GM12878 (cell line): ENCODE data around the gene CLECL1. TPM values are rescaled to one million over a fixed set of nuclear protein-coding genes. Genes with fewer than 3 reads are reported as not detected.

Experiments
- ATF7 ChIP-seq: fragments of 450-650 bp; IDR thresholded peaks from 2 replicates; pipeline ENCODE4 v1.6.1; 2016; ENCODE audit warnings: low read depth, mild to moderate bottlenecking
- CBFB ChIP-seq: IDR thresholded peaks from 2 replicates; pipeline ENCODE4 v1.6.1; 2016; ENCODE audit warnings: antibody characterized with exemption, low read depth
- CBX3 ChIP-seq: fragments of 200-600 bp; sonication (generic); IDR thresholded peaks from 2 replicates; pipeline ENCODE4 v1.6.1; 2016; ENCODE audit warnings: low read depth, borderline replicate concordance
- CHD4 ChIP-seq: fragments of 200-600 bp; sonication (generic); IDR thresholded peaks from 2 replicates; pipeline ENCODE4 v1.6.1; 2016; ENCODE audit warnings: mild to moderate bottlenecking
- DPF2 ChIP-seq: fragments of 450-650 bp; IDR thresholded peaks from 2 replicates; pipeline ENCODE4 v1.6.1; 2017; ENCODE audit warnings: mild to moderate bottlenecking
- ESRRA ChIP-seq: IDR thresholded peaks from 2 replicates; pipeline ENCODE4 v1.6.1; 2012; ENCODE audit warnings: mild to moderate bottlenecking, low read length, improper control_type of control experiment
- IRF5 ChIP-seq: fragments of 450-650 bp; IDR thresholded peaks from 2 replicates; pipeline ENCODE4 v1.6.1; 2017; ENCODE audit warnings: borderline replicate concordance
- MYC ChIP-seq: IDR thresholded peaks from 2 replicates; pipeline ENCODE4 v1.6.1; 2011; ENCODE audit warnings: mild to moderate bottlenecking, low read length, moderate library complexity, inconsistent platforms; ENCODE audit not compliant: insufficient read depth, insufficient replicate concordance, insufficient read length, severe bottlenecking
- NRF1 ChIP-seq: conservative IDR thresholded peaks from 2 replicates; pipeline ENCODE4 v1.6.1; 2011; ENCODE audit warnings: mild to moderate bottlenecking, low read depth, low read length, improper control_type of control experiment
- POLR2AphosphoS2 ChIP-seq: IDR thresholded peaks from 2 replicates; pipeline ENCODE4 v1.6.1; 2011; ENCODE audit warnings: low read depth, mild to moderate bottlenecking, low read length, improper control_type of control experiment, moderate library complexity
- RAD21 ChIP-seq: IDR thresholded peaks from 2 replicates; pipeline ENCODE4 v1.6.1; 2011; ENCODE audit warnings: mild to moderate bottlenecking, low read depth, low read length, moderate library complexity; ENCODE audit not compliant: insufficient read depth
- REST ChIP-seq: IDR thresholded peaks from 2 replicates; pipeline ENCODE4 v1.6.1; 2012; ENCODE audit warnings: mild to moderate bottlenecking, low read depth, low read length
- TAF1 ChIP-seq: IDR thresholded peaks from 2 replicates; pipeline ENCODE4 v1.6.1; 2011; ENCODE audit warnings: mild to moderate bottlenecking, low read depth, low read length, borderline replicate concordance
- TCF7 ChIP-seq: IDR thresholded peaks from 2 replicates; pipeline ENCODE4 v1.6.1; 2014; ENCODE audit warnings: antibody characterized with exemption, borderline replicate concordance
- YBX1 ChIP-seq: fragments of 450-650 bp; IDR thresholded peaks from 2 replicates; pipeline ENCODE4 v1.6.1; 2016; ENCODE audit warnings: antibody characterized with exemption
- ZBTB4 ChIP-seq: fragments of 450-650 bp; formaldehyde crosslinking; IDR thresholded peaks from 2 replicates; pipeline ENCODE4 v1.4.0; 2022; ENCODE audit warnings: mild to moderate bottlenecking, moderate library complexity
- ZNF592 ChIP-seq: fragments of 450-650 bp; IDR thresholded peaks from 2 replicates; pipeline ENCODE4 v1.6.1; 2017; ENCODE audit warnings: mild to moderate bottlenecking, moderate library complexity
- ZZZ3 ChIP-seq: IDR thresholded peaks from 2 replicates; pipeline ENCODE4 v1.6.1; 2011; ENCODE audit warnings: low read depth; ENCODE audit not compliant: control insufficient read depth, insufficient read length
- polyA plus RNA-seq, 11 experiments: library from polyadenylated mRNA; depleted of rRNA in 4 of 11; unstranded in 6 of 11; stranded (reverse) in 5 of 11; fragments of >200 nt; fragmentation: Nextera tagmentation in 4 of 11; fragmentation: Illumina TruSeq in 1 of 11; extraction: Ambion mirVana in 4 of 11; extraction: Trizol in 1 of 11; gene quantifications; 1 replicate in 1 of 11; 2 replicates in 10 of 11; pipeline versions ENCODE4 v1.2.1 to v1.2.3, GENCODE V29; 2011 to 2016; ENCODE audit warnings: inconsistent platforms in 2 of 11, missing spikeins in 2 of 11, low read depth in 1 of 11
- total RNA-seq, 4 experiments: library from RNA; depleted of rRNA in 3 of 4; stranded (reverse); fragments of >200 nt in 3 of 4; fragmentation: Illumina TruSeq in 1 of 4; extraction: Trizol in 1 of 4; gene quantifications; 2 replicates each; pipeline versions ENCODE4 v1.2.1 to v1.2.3, GENCODE V29; 2013 to 2021

Gene CLECL1
- total and polyA plus RNA-seq, 10 of the 15 experiments (the other 5 are each of a cell fraction or from before 2014, with no cell fraction given): 4.6 to 56.5 (median 46.4) TPM

- no peak for TF ChIP-seq ZBTB4 (CRISPR knock-in tag)
- peak; percentile 71; the same call in 1 of the 2 replicates for TF ChIP-seq CBFB
- TF ChIP-seq ZNF592: no peak
- TF ChIP-seq TAF1: peak; percentile 92
- TF ChIP-seq IRF5: no peak
- TF ChIP-seq RAD21: no peak
- TF ChIP-seq ESRRA: no peak
- TF ChIP-seq CBX3: no peak
- TF ChIP-seq ZZZ3: no peak
- TF ChIP-seq TCF7: no peak
- 0 out of 2 replicates have a peak, but pooled peaks have one; percentile 26 for TF ChIP-seq REST
- TF ChIP-seq NRF1: no peak
- TF ChIP-seq CHD4: no peak
- no peak for TF ChIP-seq YBX1
- TF ChIP-seq DPF2: peak; percentile 77
- no peak for TF ChIP-seq MYC
- TF ChIP-seq POLR2AphosphoS2: peak; percentile 99
- TF ChIP-seq ATF7: peak; percentile 84
Measured at GRCh38 chr12:9760699-9761418, 28.0 kb upstream of the CLECL1 start, which contains the start of gene CD69 (continued).
